Astrocyte (in vitro differentiated cells and primary cell): ENCODE measurements around the gene NEURL2. TPM values are rescaled to one million over a fixed set of nuclear protein-coding genes. Genes with fewer than 3 reads are reported as not detected.

Source experiments
- DNase-seq: peaks from one replicate; pipeline ENCODE4 v3.0.0-alpha.2; 2010; ENCODE audit warnings: low read depth
- FAIRE-seq: peaks from 2 replicates; lab custom pipeline; 2011; peaks lifted over from hg19 to GRCh38; lab: Jason Lieb, UNC
- H2AFZ ChIP-seq: 2 replicates; pipeline ENCODE4 v1.6.0; 2012; ENCODE audit warnings: low read depth, low read length, inconsistent platforms
- H3K27ac ChIP-seq: 2 replicates; pipeline ENCODE4 v1.5.1; 2011; ENCODE audit warnings: low read depth, low read length, inconsistent platforms
- H3K27me3 ChIP-seq: 2 replicates; pipeline ENCODE4 v1.6.0; 2011; ENCODE audit warnings: low read length, inconsistent platforms; ENCODE audit not compliant: insufficient read depth
- H3K36me3 ChIP-seq: 2 replicates; pipeline ENCODE4 v1.5.1; 2011; ENCODE audit warnings: low read length, inconsistent platforms; ENCODE audit not compliant: insufficient read depth
- H3K4me1 ChIP-seq: 2 replicates; pipeline ENCODE4 v1.5.1; 2011; ENCODE audit warnings: low read length, inconsistent platforms; ENCODE audit not compliant: insufficient read depth
- H3K4me2 ChIP-seq: 2 replicates; pipeline ENCODE4 v1.6.0; 2012; ENCODE audit warnings: low read length, inconsistent platforms
- H3K4me3 ChIP-seq: 2 replicates; pipeline ENCODE4 v1.5.1; 2011; ENCODE audit warnings: low read depth, mild to moderate bottlenecking, low read length, inconsistent platforms; ENCODE audit not compliant: insufficient read depth
- H3K79me2 ChIP-seq: 2 replicates; pipeline ENCODE4 v1.6.0; 2012; ENCODE audit warnings: mild to moderate bottlenecking, low read length, inconsistent platforms; ENCODE audit not compliant: insufficient read depth
- H3K9ac ChIP-seq: 2 replicates; pipeline ENCODE4 v1.6.0; 2012; ENCODE audit warnings: mild to moderate bottlenecking, low read length, inconsistent platforms
- H3K9me3 ChIP-seq: 2 replicates; pipeline ENCODE4 v1.5.1; 2012; ENCODE audit warnings: low read depth, mild to moderate bottlenecking, low read length, inconsistent platforms; ENCODE audit not compliant: insufficient read depth
- H4K20me1 ChIP-seq: 2 replicates; pipeline ENCODE4 v1.6.0; 2012; ENCODE audit warnings: low read length, inconsistent platforms; ENCODE audit not compliant: insufficient read depth
- H3K27ac Mint-ChIP-seq: one replicate; pipeline ENCODE4 v1.8.0; 2021; ENCODE audit warnings: mild to moderate bottlenecking, mixed read lengths; ENCODE audit not compliant: unreplicated experiment
- H3K27me3 Mint-ChIP-seq: one replicate; pipeline ENCODE4 v1.8.0; 2021; ENCODE audit warnings: low read depth, mixed read lengths; ENCODE audit not compliant: unreplicated experiment
- H3K36me3 Mint-ChIP-seq: one replicate; pipeline ENCODE4 v1.8.0; 2021; ENCODE audit warnings: low read depth, mixed read lengths; ENCODE audit not compliant: unreplicated experiment
- H3K4me1 Mint-ChIP-seq: one replicate; pipeline ENCODE4 v1.8.0; 2021; ENCODE audit warnings: low read depth, mixed read lengths; ENCODE audit not compliant: unreplicated experiment
- H3K4me3 Mint-ChIP-seq: one replicate; pipeline ENCODE4 v1.8.0; 2021; ENCODE audit warnings: mild to moderate bottlenecking, moderate library complexity, mixed read lengths; ENCODE audit not compliant: unreplicated experiment
- H3K9me3 Mint-ChIP-seq: one replicate; pipeline ENCODE4 v1.8.0; 2021; ENCODE audit warnings: mild to moderate bottlenecking, mixed read lengths; ENCODE audit not compliant: unreplicated experiment
- EZH2 ChIP-seq: IDR thresholded peaks from 2 replicates; pipeline ENCODE4 v1.6.1; 2012; ENCODE audit warnings: mild to moderate bottlenecking, low read length, inconsistent platforms; ENCODE audit not compliant: insufficient read depth
- total RNA-seq: library from RNA; stranded (reverse); gene quantifications from 2 replicates; pipeline ENCODE4 v1.2.1, GENCODE V29; 2021
- TF ChIP-seq, protein P1 (sequence below): IDR thresholded peaks from 2 replicates; pipeline ENCODE4 v1.5.1; 2011; ENCODE audit warnings: low read depth, mild to moderate bottlenecking, inconsistent platforms, low read length, moderate library complexity; ENCODE audit not compliant: insufficient read depth

NEURL2 gene
- total RNA-seq, 1 donor from 2014 or later: 6.9 TPM

DNA sequence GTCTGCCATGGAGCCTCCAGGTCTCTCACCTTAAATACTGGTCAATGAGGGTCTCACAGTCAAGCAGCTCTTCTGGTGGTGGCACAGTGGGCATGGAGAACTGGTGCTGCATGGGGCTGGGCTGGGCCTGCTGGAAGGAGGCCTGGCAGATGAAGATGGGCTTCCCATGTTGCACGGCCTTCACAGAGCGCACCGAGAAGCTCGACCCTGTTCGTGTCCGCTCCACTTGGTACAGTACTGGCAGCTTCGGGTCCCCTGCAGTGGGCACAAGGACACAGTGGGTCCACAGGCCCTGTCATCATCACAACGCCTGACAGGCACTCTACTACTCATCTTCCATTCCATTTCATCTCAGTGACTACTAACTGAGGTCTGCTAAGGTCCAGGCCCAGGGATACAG lies 42.6 kb downstream of the NEURL2 start:
- Mint-ChIP-seq H3K4me1 (no peaks in the 10 kb centered on the region), H3K36me3 (peaks cover 20% of the 10 kb centered on the region), H3K27ac (no peak overlapping the region), H3K27me3 (no peaks in the 10 kb centered on the region), H3K4me3 (no peak overlapping the region), H3K9me3 (no peaks in the 10 kb centered on the region)
- H3K4me3 ChIP-seq: no peak overlapping the region
- no peaks in the 10 kb centered on the region for H3K79me2 ChIP-seq
- no peak overlapping the region for H3K4me2 ChIP-seq
- H3K9me3 ChIP-seq: no peaks in the 10 kb centered on the region
- H3K4me1 ChIP-seq: no peaks in the 10 kb centered on the region
- no peaks in the 10 kb centered on the region for H3K27me3 ChIP-seq
- no peak overlapping the region for H3K9ac ChIP-seq
- FAIRE-seq (no peak), DNase-seq (no peak)
- H3K27ac ChIP-seq: no peak overlapping the region
- peaks cover 12% of the 10 kb centered on the region for H3K36me3 ChIP-seq
- H2AFZ ChIP-seq: no peak overlapping the region
- TF ChIP-seq, protein P1, sequence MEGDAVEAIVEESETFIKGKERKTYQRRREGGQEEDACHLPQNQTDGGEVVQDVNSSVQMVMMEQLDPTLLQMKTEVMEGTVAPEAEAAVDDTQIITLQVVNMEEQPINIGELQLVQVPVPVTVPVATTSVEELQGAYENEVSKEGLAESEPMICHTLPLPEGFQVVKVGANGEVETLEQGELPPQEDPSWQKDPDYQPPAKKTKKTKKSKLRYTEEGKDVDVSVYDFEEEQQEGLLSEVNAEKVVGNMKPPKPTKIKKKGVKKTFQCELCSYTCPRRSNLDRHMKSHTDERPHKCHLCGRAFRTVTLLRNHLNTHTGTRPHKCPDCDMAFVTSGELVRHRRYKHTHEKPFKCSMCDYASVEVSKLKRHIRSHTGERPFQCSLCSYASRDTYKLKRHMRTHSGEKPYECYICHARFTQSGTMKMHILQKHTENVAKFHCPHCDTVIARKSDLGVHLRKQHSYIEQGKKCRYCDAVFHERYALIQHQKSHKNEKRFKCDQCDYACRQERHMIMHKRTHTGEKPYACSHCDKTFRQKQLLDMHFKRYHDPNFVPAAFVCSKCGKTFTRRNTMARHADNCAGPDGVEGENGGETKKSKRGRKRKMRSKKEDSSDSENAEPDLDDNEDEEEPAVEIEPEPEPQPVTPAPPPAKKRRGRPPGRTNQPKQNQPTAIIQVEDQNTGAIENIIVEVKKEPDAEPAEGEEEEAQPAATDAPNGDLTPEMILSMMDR: no peak
- TF ChIP-seq EZH2: no peak
- peaks cover 6% of the 10 kb centered on the region for H4K20me1 ChIP-seq

DNA sequence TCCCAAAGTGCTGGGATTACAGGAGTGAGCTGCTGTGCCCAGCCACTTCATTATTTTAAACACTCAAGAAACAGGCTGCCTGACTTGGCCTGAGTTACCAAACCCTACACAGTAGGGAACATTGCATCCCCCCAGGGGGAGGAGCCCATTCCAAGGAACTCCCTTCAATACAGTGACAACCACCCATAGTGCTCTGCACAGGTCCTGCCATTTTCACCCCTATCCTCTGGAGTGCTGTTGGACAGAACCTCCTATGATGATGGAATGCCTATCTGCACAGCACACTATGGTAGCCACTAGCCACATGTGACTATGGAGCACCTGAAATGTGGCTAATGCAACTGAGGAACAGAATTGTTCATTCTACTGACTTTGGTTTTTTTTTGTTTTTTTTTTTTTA lies 45.6 kb downstream of the NEURL2 start:
- no peaks in the 10 kb centered on the region for H3K27me3 Mint-ChIP-seq
- DNase-seq (no peak), FAIRE-seq (no peak)
- no peak overlapping the region for H3K4me3 ChIP-seq
- H3K4me3 Mint-ChIP-seq: no peak overlapping the region
- H2AFZ ChIP-seq: no peak overlapping the region
- H3K27ac Mint-ChIP-seq: no peak overlapping the region
- H3K36me3 Mint-ChIP-seq: peaks cover 23% of the 10 kb centered on the region
- TF ChIP-seq, protein P1: no peak
- TF ChIP-seq EZH2: no peak
- peaks cover 21% of the 10 kb centered on the region for H3K36me3 ChIP-seq
- no peaks in the 10 kb centered on the region for H3K79me2 ChIP-seq
- H3K4me1 ChIP-seq: no peaks in the 10 kb centered on the region
- H3K27me3 ChIP-seq: no peaks in the 10 kb centered on the region
- no peak overlapping the region for H3K4me2 ChIP-seq
- no peaks in the 10 kb centered on the region for H3K9me3 ChIP-seq
- H3K27ac ChIP-seq: no peak overlapping the region
- peaks cover 15% of the 10 kb centered on the region for H4K20me1 ChIP-seq
- no peaks in the 10 kb centered on the region for H3K4me1 Mint-ChIP-seq
- no peaks in the 10 kb centered on the region for H3K9me3 Mint-ChIP-seq
- H3K9ac ChIP-seq: no peak overlapping the region

DNA sequence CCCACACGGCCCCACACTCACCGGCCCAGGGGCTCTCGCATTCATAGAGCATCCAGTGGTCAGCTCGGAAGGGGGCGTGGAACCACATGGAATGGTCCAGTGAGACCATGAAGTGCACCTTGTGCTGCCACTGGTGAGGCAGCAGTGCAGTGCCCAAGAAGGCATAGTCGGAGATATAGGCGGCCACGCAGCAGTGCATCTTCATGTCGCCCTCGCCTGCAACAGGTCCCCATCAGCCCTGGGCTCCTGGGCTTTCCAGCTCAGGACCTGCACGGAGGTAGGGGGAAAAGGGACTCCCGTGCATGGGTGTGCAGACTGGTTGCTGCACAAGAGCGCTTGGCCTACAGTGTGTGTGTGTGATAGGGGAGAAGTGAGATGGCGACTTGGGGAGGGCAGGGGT lies 47.5 kb downstream of the NEURL2 start:
- no peaks in the 10 kb centered on the region for H3K4me1 Mint-ChIP-seq
- Histone ChIP-seq H4K20me1 (peaks cover 12% of the 10 kb centered on the region), H3K4me1 (no peaks in the 10 kb centered on the region), H3K9me3 (no peaks in the 10 kb centered on the region), H3K9ac (no peak overlapping the region), H2AFZ (no peak overlapping the region), H3K4me3 (no peak overlapping the region), H3K27ac (no peak overlapping the region), H3K4me2 (no peak overlapping the region), H3K79me2 (no peaks in the 10 kb centered on the region), H3K27me3 (no peaks in the 10 kb centered on the region), H3K36me3 (peaks cover 21% of the 10 kb centered on the region)
- no peaks in the 10 kb centered on the region for H3K27me3 Mint-ChIP-seq
- no peak for DNase-seq
- no peak for TF ChIP-seq EZH2
- TF ChIP-seq, protein P1: no peak
- no peak for FAIRE-seq
- no peak overlapping the region for H3K27ac Mint-ChIP-seq
- H3K4me3 Mint-ChIP-seq: no peak overlapping the region
- no peaks in the 10 kb centered on the region for H3K9me3 Mint-ChIP-seq
- H3K36me3 Mint-ChIP-seq: peaks cover 20% of the 10 kb centered on the region
